K562 (cell line): ENCODE data around the gene SMCO4.

Experiments
- CCAR2 ChIP-seq: fragments of 200-400 bp; formaldehyde crosslinking; IDR thresholded peaks from 2 replicates; pipeline ENCODE4 v1.6.1; 2017; ENCODE audit warnings: mild to moderate bottlenecking, low read depth, low read length
- CHD4 ChIP-seq: fragments of 200-600 bp; sonication (generic); IDR thresholded peaks from 3 replicates; pipeline ENCODE4 v1.6.1; 2012; ENCODE audit warnings: low read depth, mild to moderate bottlenecking, mixed read lengths, low read length, inconsistent platforms; ENCODE audit not compliant: insufficient read depth, insufficient replicate concordance, poor library complexity, severe bottlenecking
- CREB1 ChIP-seq, 2 experiments: sonication (generic) in 1 of 2; formaldehyde crosslinking in 1 of 2; IDR thresholded peaks; 2 replicates each; pipeline versions ENCODE4 v1.6.1 to v1.8.0; 2012 to 2022; ENCODE audit warnings: inconsistent platforms in 1 of 2, mild to moderate bottlenecking in 1 of 2, missing genetic modification reagents in 1 of 2, moderate library complexity in 1 of 2
- CTBP1 ChIP-seq: fragments of 450-650 bp; IDR thresholded peaks from 2 replicates; pipeline ENCODE4 v1.6.1; 2016; ENCODE audit warnings: borderline replicate concordance
- HNRNPUL1 ChIP-seq: fragments of 200-400 bp; formaldehyde crosslinking; IDR thresholded peaks from 2 replicates; pipeline ENCODE4 v1.6.1; 2017; ENCODE audit warnings: low read length
- PTTG1 ChIP-seq: fragments of 450-650 bp; IDR thresholded peaks from 2 replicates; pipeline ENCODE4 v1.6.1; 2016; ENCODE audit warnings: low read depth, mild to moderate bottlenecking, missing genetic modification characterization, missing compliant biosample characterization
- SRF ChIP-seq, 2 experiments: fragments of 250-450, 450-650 bp in 1 of 2; sonication (Bioruptor Pico) in 1 of 2; sonication (generic) in 1 of 2; formaldehyde crosslinking; IDR thresholded peaks; 2 replicates each; pipeline versions ENCODE4 v1.5.0 to v1.5.1; 2020 to 2022; ENCODE audit warnings: mild to moderate bottlenecking in 1 of 2, missing genetic modification reagents in 1 of 2
- ZBTB11 ChIP-seq, 3 experiments: fragments of 200-800 bp in 1 of 3; fragments of 250-450 bp in 1 of 3; fragments of 450-650 bp in 1 of 3; sonication (Bioruptor Pico) in 1 of 3; sonication (Bioruptor generic) in 1 of 3; formaldehyde crosslinking in 1 of 3; IDR thresholded peaks; 2 replicates each; pipeline versions ENCODE4 v1.6.1 to v1.8.0; 2016 to 2022; ENCODE audit warnings: mild to moderate bottlenecking in 2 of 3, missing genetic modification characterization in 2 of 3, missing compliant biosample characterization in 1 of 3, moderate library complexity in 1 of 3
- ZNF277 ChIP-seq: fragments of 250-450 bp; sonication (Bioruptor Pico); IDR thresholded peaks from 2 replicates; pipeline ENCODE4 v1.8.0; 2022; ENCODE audit warnings: inconsistent platforms, mild to moderate bottlenecking, moderate library complexity, borderline replicate concordance

- TF ChIP-seq CTBP1 (no peak), ZNF277 (CRISPR knock-in tag) (no peak), PTTG1 (tag) (no peak), CHD4 (no peak), SRF (CRISPR knock-in tag; IDR thresholded peaks at IDR 0.05) (no peak), CCAR2 (no peak), ZBTB11 (CRISPR knock-in tag; IDR thresholded peaks at IDR 0.05) (no peak), HNRNPUL1 (no peak), CREB1 (IDR thresholded peaks at IDR 0.05) (no peak), CREB1 (CRISPR knock-in tag; IDR thresholded peaks at IDR 0.05) (no peak)
Observed at GRCh38 chr11:93532281-93532789, 10.9 kb downstream of the SMCO4 start.
